GM23248 (cell line): ENCODE results near the gene TSPAN12.

Source experiments
- EZH2 ChIP-seq: fragments of 200-600 bp; sonication (generic); IDR thresholded peaks from 2 replicates; pipeline ENCODE4 v1.6.1; 2018; ENCODE audit warnings: antibody characterized with exemption, mild to moderate bottlenecking; ENCODE audit not compliant: insufficient read depth, poor library complexity, severe bottlenecking
- EZH2phosphoT487 ChIP-seq: fragments of 200-600 bp; sonication (generic); IDR thresholded peaks from 2 replicates; pipeline ENCODE4 v1.6.1; 2018; ENCODE audit warnings: antibody characterized with exemption, moderate library complexity, mild to moderate bottlenecking, low read depth; ENCODE audit not compliant: insufficient read depth

- TF ChIP-seq EZH2phosphoT487 (no peak), EZH2 (no peak)
Observed at GRCh38 chr7:120867932-120868331, 10.0 kb upstream of the TSPAN12 start.
